KBM-7 (cell line): Measurements from ENCODE around the gene TNRC6B.
"Not testable (repeated sequence)": the region's sequence is repeated elsewhere in the genome, so short reads cannot be mapped to it uniquely, and the experiment has no call there.

ENCODE experiments used
- DNase-seq: peaks from one replicate; pipeline ENCODE4 v3.0.0-alpha.2; 2015
- in situ Hi-C: fragments of 300-500 bp; cut with MboI; formaldehyde crosslinking; loops from 2 replicates; pipeline ENCODE4 v1.14.3; 2020; ENCODE audit warnings: low sequenced_read_pairs, low pct_unique_long_range_greater_than_20kb, mixed read lengths

TNRC6B gene

GRCh38 chr22:40179526-40179925 is 1.8 kb downstream of the TNRC6B start:
- in situ Hi-C loops = no loop called here
- no peak for DNase-seq

- no peak for DNase-seq
- in situ Hi-C loops = no loop called here
Observed at GRCh38 chr22:40180403-40180802, 2.7 kb downstream of the TNRC6B start.

- in situ Hi-C loops = no loop called here
- DNase-seq = no peak
Observed at GRCh38 chr22:40181323-40181722, 3.6 kb downstream of the TNRC6B start.

GRCh38 chr22:40182231-40182835 is 4.6 kb downstream of the TNRC6B start:
- no peak for DNase-seq
- in situ Hi-C loops = no loop called here

GRCh38 chr22:40183029-40183581 is 5.4 kb downstream of the TNRC6B start:
- DNase-seq = peak; percentile 72
- in situ Hi-C loops = no loop called here

- in situ Hi-C loops, DNase-seq: not testable (repeated sequence)
Observed at GRCh38 chr22:40183603-40184002, 5.9 kb downstream of the TNRC6B start.

GRCh38 chr22:40187389-40187788 is 9.7 kb downstream of the TNRC6B start:
- in situ Hi-C loops = no loop called here
- DNase-seq = no peak

GRCh38 chr22:40189997-40190396 is 12.3 kb downstream of the TNRC6B start:
- in situ Hi-C loops = no loop called here
- no peak for DNase-seq

- in situ Hi-C loops = no loop called here
Observed at GRCh38 chr22:40190501-40190900, 12.8 kb downstream of the TNRC6B start.

GRCh38 chr22:40193429-40194421 is 16.0 kb downstream of the TNRC6B start:
- in situ Hi-C loops = no loop called here
- peak; percentile 49 for DNase-seq

More at GRCh38 chr22:40190501-40190900, 12.8 kb downstream of the TNRC6B start:
- peak; percentile 37 for DNase-seq

GRCh38 chr22:40194656-40195055 is 16.9 kb downstream of the TNRC6B start:
- no peak for DNase-seq
- in situ Hi-C loops = no loop called here

GRCh38 chr22:40196628-40197360 is 19.1 kb downstream of the TNRC6B start:
- no peak for DNase-seq
- in situ Hi-C loops = no loop called here

GRCh38 chr22:40197421-40197820 is 19.7 kb downstream of the TNRC6B start:
- in situ Hi-C loops, DNase-seq: not testable (repeated sequence)

- DNase-seq = no peak
- in situ Hi-C loops = no loop called here
Observed at GRCh38 chr22:40198733-40199132, 21.0 kb downstream of the TNRC6B start.

- DNase-seq = no peak
- in situ Hi-C loops = no loop called here
Observed at GRCh38 chr22:40199223-40199622, 21.5 kb downstream of the TNRC6B start.

- DNase-seq = no peak
- in situ Hi-C loops = no loop called here
Observed at GRCh38 chr22:40199852-40200251, 22.1 kb downstream of the TNRC6B start.

GRCh38 chr22:40200795-40201530 is 23.2 kb downstream of the TNRC6B start:
- no peak for DNase-seq
- in situ Hi-C loops = no loop called here

- DNase-seq = no peak
- in situ Hi-C loops = no loop called here
Observed at GRCh38 chr22:40202225-40202944, 24.7 kb downstream of the TNRC6B start.
